ENCODE measurements around the gene SEPTIN6. TPM values are rescaled to one million over a fixed set of nuclear protein-coding genes. Genes with fewer than 3 reads are reported as not detected.

The SEPTIN6 gene
- total RNA-seq, 4 donors from 2014 or later: 19.3 to 97.9 (median 40.6) TPM

DNA sequence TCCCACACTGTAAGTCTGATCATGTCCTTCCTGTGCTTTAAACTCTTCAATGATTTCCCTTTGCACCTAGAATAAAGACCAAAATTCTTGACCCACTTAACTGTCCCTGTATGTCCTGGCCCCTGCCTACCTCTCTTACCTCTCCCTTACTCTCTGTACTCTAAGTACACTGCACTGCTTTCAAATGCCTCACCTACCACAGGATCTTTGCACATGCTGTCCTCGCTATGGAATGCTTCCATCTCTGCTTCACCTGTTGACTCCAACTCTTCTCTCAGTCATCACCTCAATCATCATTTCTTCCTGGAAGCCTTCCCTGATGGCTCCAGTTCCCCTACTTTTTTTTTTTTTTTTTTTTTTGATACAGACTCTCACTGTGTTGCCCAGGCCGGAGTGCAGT, 29.0 kb upstream of the SEPTIN6 start:
- Histone ChIP-seq H3K4me1 (no peaks in the 10 kb centered on the region), H3K27ac (no peak overlapping the region), H3K4me3 (no peak overlapping the region), H3K36me3 (no peaks in the 10 kb centered on the region), H3K9me3 (no peaks in the 10 kb centered on the region), H3K27me3 (no peaks in the 10 kb centered on the region)
- 56 to 100% methylated on average over 1 to 2 of the region's 2 CpGs for WGBS, 2 donors (ENCODE audit: low coverage in 1 of 2)
- ATAC-seq: no peak
- TF ChIP-seq EP300 (IDR thresholded peaks at IDR 0.05): no peak
- no peak for TF ChIP-seq POLR2A (IDR thresholded peaks at IDR 0.05)
- TF ChIP-seq, protein P1, sequence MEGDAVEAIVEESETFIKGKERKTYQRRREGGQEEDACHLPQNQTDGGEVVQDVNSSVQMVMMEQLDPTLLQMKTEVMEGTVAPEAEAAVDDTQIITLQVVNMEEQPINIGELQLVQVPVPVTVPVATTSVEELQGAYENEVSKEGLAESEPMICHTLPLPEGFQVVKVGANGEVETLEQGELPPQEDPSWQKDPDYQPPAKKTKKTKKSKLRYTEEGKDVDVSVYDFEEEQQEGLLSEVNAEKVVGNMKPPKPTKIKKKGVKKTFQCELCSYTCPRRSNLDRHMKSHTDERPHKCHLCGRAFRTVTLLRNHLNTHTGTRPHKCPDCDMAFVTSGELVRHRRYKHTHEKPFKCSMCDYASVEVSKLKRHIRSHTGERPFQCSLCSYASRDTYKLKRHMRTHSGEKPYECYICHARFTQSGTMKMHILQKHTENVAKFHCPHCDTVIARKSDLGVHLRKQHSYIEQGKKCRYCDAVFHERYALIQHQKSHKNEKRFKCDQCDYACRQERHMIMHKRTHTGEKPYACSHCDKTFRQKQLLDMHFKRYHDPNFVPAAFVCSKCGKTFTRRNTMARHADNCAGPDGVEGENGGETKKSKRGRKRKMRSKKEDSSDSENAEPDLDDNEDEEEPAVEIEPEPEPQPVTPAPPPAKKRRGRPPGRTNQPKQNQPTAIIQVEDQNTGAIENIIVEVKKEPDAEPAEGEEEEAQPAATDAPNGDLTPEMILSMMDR (IDR thresholded peaks at IDR 0.05): no peak
- TF ChIP-seq POLR2AphosphoS5 (IDR thresholded peaks at IDR 0.05): no peak

DNA sequence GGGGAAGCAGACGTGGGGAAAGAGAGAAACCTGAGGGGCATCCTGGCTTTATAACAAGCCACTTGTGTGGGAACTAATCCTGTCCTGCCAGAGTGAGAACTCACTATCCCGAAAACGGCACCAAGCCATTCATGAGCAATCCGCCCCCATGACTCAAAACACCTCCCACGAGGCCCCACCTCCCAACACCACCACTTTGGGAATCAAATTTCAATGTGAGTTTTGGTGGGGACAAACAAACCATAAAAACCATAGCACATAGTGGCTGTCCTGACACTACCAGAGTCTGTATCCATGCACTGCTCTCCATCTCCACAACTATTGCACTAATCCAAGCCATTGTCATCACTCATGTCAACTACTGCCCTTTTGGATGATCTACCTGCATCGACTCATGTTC, 28.5 kb upstream of the SEPTIN6 start:
- no peak overlapping the region for H3K27ac ChIP-seq
- H3K4me3 ChIP-seq: no peak overlapping the region
- no peaks in the 10 kb centered on the region for H3K9me3 ChIP-seq
- no peaks in the 10 kb centered on the region for H3K4me1 ChIP-seq
- H3K27me3 ChIP-seq: no peaks in the 10 kb centered on the region
- 58 to 68% methylated on average over 2 to 3 of the region's 6 CpGs for WGBS, 2 donors (ENCODE audit: low coverage in 1 of 2)
- TF ChIP-seq POLR2AphosphoS5 (IDR thresholded peaks at IDR 0.05) (no peak), POLR2A (IDR thresholded peaks at IDR 0.05) (no peak), EP300 (IDR thresholded peaks at IDR 0.05) (no peak)
- TF ChIP-seq, protein P1 (IDR thresholded peaks at IDR 0.05): no peak
- H3K36me3 ChIP-seq: no peaks in the 10 kb centered on the region
- ATAC-seq: no peak

DNA sequence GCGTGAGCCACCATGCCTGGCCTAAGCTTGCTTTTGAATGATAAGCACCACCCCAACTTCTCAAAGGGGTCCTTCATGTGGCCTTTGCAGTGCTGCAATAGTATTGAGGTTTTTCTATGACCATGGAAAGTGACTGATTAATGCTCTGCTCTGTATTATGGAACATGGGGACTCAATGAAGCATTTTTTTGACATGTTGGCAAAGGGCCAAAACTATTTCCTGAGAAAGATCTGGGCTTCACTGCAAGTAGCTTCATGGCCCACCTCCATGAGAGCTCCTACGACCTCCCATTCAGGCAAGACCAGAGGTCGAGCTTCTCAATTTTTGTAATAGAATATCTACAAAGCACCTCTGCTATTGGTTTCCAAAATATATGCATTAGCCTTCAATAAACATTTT, 16.7 kb upstream of the SEPTIN6 start:
- Histone ChIP-seq H3K36me3 (no peaks in the 10 kb centered on the region), H3K27ac (no peak overlapping the region), H3K4me1 (no peaks in the 10 kb centered on the region), H3K27me3 (no peaks in the 10 kb centered on the region), H3K4me3 (no peak overlapping the region), H3K9me3 (no peaks in the 10 kb centered on the region)
- no peak for TF ChIP-seq POLR2AphosphoS5 (IDR thresholded peaks at IDR 0.05)
- no peak for TF ChIP-seq POLR2A (IDR thresholded peaks at IDR 0.05)
- TF ChIP-seq, protein P1 (IDR thresholded peaks at IDR 0.05): no peak
- TF ChIP-seq EP300 (IDR thresholded peaks at IDR 0.05): no peak
- 52 to 100% methylated on average over 2 of the region's 3 CpGs for WGBS, 2 donors (ENCODE audit: low coverage in 1 of 2)
- ATAC-seq: no peak

DNA sequence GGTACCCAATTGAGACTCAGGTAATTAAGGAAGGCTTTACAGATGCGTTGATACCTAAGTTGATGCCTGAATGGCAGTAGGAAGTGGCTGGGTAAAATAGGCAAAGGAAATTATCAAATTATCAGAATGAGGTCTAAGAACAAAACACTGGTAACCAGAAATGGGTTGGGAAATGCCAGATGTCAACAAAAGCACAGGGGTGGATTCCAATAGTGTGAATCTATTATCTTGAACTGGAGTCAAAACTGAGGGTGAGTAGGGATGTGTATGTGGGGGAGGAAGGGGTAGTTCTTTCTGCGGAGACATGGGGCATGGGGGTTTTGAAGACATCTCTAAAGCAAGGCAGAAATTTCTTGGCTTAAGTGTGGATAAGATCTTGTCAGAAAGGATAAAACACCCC, 16.0 kb upstream of the SEPTIN6 start:
- Histone ChIP-seq H3K4me1 (no peaks in the 10 kb centered on the region), H3K9me3 (no peaks in the 10 kb centered on the region), H3K27ac (no peak overlapping the region), H3K36me3 (no peaks in the 10 kb centered on the region), H3K27me3 (no peaks in the 10 kb centered on the region), H3K4me3 (no peak overlapping the region)
- WGBS, 2 donors (ENCODE audit: low coverage in 1 of 2): 70 to 92% methylated on average over 2 of the region's 2 CpGs
- no peak for TF ChIP-seq POLR2AphosphoS5 (IDR thresholded peaks at IDR 0.05)
- no peak for TF ChIP-seq EP300 (IDR thresholded peaks at IDR 0.05)
- TF ChIP-seq, protein P1 (IDR thresholded peaks at IDR 0.05): no peak
- no peak for TF ChIP-seq POLR2A (IDR thresholded peaks at IDR 0.05)
- no peak for ATAC-seq

DNA sequence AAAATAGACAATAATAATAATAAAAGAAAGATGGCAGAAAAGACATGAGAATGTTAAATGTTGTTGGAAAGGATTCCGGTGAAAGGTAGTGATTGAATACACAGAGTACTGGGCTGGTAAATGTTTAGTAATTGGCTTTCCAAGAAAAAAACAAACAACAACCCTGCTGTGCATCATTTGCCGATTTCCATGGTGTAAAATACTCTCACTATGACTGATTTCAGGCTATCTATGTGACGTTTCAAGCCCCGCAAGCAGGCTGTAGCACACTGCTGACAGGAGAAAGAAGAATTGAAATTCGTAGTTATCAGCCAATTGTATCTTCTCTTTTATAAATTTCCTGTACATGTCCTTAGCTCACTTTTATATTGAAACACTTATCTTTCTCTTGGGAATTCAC, 13.6 kb upstream of the SEPTIN6 start:
- H3K27me3 ChIP-seq: no peaks in the 10 kb centered on the region
- no peaks in the 10 kb centered on the region for H3K36me3 ChIP-seq
- H3K27ac ChIP-seq: no peak overlapping the region
- TF ChIP-seq EP300 (IDR thresholded peaks at IDR 0.05) (no peak), POLR2AphosphoS5 (IDR thresholded peaks at IDR 0.05) (no peak), POLR2A (IDR thresholded peaks at IDR 0.05) (no peak)
- TF ChIP-seq, protein P1 (IDR thresholded peaks at IDR 0.05): no peak
- ATAC-seq: no peak
- WGBS, 2 donors (ENCODE audit: low coverage in 1 of 2): 61 to 68% methylated on average over 5 of the region's 5 CpGs
- H3K9me3 ChIP-seq: no peaks in the 10 kb centered on the region
- no peaks in the 10 kb centered on the region for H3K4me1 ChIP-seq
- H3K4me3 ChIP-seq: no peak overlapping the region
